ENCODE results near the gene TUBB. TPM values are rescaled to one million over a fixed set of nuclear protein-coding genes. Genes with fewer than 3 reads are reported as not detected.
"Not testable (repeated sequence)": the region's sequence is repeated elsewhere in the genome, so short reads cannot be mapped to it uniquely, and the experiment has no call there.

The TUBB gene
- total and polyA plus RNA-seq, 2 of the 8 experiments (the other 6 are each of a cell fraction or from before 2014, with no cell fraction given), result 1,880 to 3,022 TPM

DNA sequence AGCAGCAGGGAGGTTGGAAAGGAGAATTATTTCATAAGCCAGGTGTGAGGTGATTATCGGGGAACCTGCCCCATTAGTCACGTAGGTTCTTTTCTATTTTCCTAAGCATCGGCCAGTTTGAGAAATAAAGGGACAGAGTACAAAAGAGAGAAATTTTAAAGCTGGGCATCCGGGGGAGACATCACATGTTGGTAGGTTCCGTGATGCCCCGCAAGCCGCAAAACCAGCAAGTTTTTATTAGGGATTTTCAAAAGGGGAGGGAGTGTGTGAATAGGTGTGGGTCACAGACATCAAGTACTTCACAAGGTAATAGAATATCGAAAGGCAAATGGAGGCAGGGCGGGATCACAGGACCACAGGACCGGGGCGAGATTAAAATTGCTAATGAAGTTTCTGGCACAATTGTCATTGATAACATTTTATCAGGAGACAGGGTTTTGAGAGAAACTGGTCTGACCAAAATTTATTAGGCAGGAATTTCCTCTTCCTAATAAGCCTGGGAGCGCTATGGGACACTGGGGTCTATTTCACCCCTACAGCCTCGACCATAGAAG, 44.4 kb downstream of the TUBB start:
- peak overlapping the region in 1 of 2 experiments; percentile 50; a peak in 3 of 4 replicates for H3K4me2 ChIP-seq (ENCODE audit: insufficient read depth in 1 of 2, low read depth in 2 of 2, low read length in 2 of 2)
- not testable (repeated sequence) for H3K9ac ChIP-seq (replicated peaks in 1 of 4; ENCODE audit: extremely low read depth in 1 of 4, low read depth in 3 of 4, low read length in 3 of 4)

More for the DNA sequence above, 44.4 kb downstream of the TUBB start:
- not testable (repeated sequence) for H3K23me2 ChIP-seq (ENCODE audit: low read depth, low read length); H3K27me3 ChIP-seq (replicated peaks in 1 of 4; ENCODE audit: control insufficient read depth in 3 of 4, extremely low read depth in 1 of 4, insufficient read depth in 3 of 4, low read length in 3 of 4); H2AFZ ChIP-seq (ENCODE audit: low read length); H3K9me3 ChIP-seq (ENCODE audit: insufficient read depth in 2 of 2, low read depth in 1 of 2, low read length in 1 of 2); H3K23ac ChIP-seq (ENCODE audit: insufficient read length); H3K79me2 ChIP-seq (ENCODE audit: control insufficient read depth in 1 of 2, insufficient read depth in 2 of 2, low read length in 2 of 2); H3K18ac ChIP-seq (ENCODE audit: extremely low read depth, low read length); H2AK5ac ChIP-seq (ENCODE audit: low read depth, low read length); H3K56ac ChIP-seq (replicated peaks; ENCODE audit: insufficient read length, low read depth, low read length); H3K36me3 ChIP-seq (ENCODE audit: control insufficient read depth in 2 of 4, insufficient read depth in 4 of 4, low read length in 3 of 4); H3K79me1 ChIP-seq (ENCODE audit: low read depth, low read length); H3K14ac ChIP-seq (ENCODE audit: insufficient read length); H2BK20ac ChIP-seq (ENCODE audit: low read length); H4K5ac ChIP-seq (ENCODE audit: insufficient read length, low read depth, low read length); H2BK15ac ChIP-seq (ENCODE audit: low read length); FAIRE-seq; DNase-seq (ENCODE audit: low read depth in 1 of 2, low spot score in 2 of 2); H4K91ac ChIP-seq (replicated peaks; ENCODE audit: insufficient read length, low read length); H4K8ac ChIP-seq (ENCODE audit: extremely low read depth, insufficient read depth, low read length); H3K4ac ChIP-seq (replicated peaks; ENCODE audit: insufficient read length, low read depth, low read length); H4K20me1 ChIP-seq (replicated peaks in 1 of 2; ENCODE audit: control insufficient read depth in 1 of 2, insufficient read depth in 2 of 2, low read length in 2 of 2); H2BK12ac ChIP-seq (ENCODE audit: low read depth, low read length); H2BK120ac ChIP-seq (replicated peaks; ENCODE audit: low read depth, low read length)
- CTCF ChIA-PET (ENCODE audit: partially characterized antibody), result interaction anchor here (0.6 kb wide), 1 partner anchor 32 kb away, joined by 3 read pairs; no protein-coding TSS in a partner anchor
- Histone ChIP-seq H3K27ac (ENCODE audit: low read depth, low read length) (0 out of 2 replicates have a peak overlapping the region, but pooled peaks have one; percentile 17), H3K4me3 (ENCODE audit: extremely low read depth in 1 of 4, insufficient read depth in 2 of 4, low read depth in 3 of 4, low read length in 4 of 4) (0 out of 8 replicates have a peak overlapping the region, but pooled peaks of 1 of the 4 experiments have one; percentile 22), H2BK5ac (ENCODE audit: low read depth, low read length) (0 out of 2 replicates have a peak overlapping the region, but pooled peaks have one; percentile 76), H3K4me1 (replicated peaks in 1 of 4; ENCODE audit: control insufficient read depth in 3 of 4, insufficient read depth in 4 of 4, low read length in 3 of 4) (peaks cover 11 to 13% (median 12%) of the 10 kb centered on the region in 4 experiments)
- WGBS, 2 experiments (ENCODE audit: extremely low coverage in 1 of 2, insufficient coverage in 1 of 2, insufficient read length in 1 of 2, insufficient replicate concordance in 2 of 2, low coverage in 1 of 2, low lambda C conversion rate in 2 of 2, missing lambda C conversion rate in 1 of 2), result 51% methylated on average over 13 of the region's 13 CpGs; no CpG with 5 or more reads in 1 of the 2 experiments
- POLR2A ChIA-PET (ENCODE audit: partially characterized antibody), result interaction anchor here (0.5 to 1.5 kb wide), 5 partner anchors 12 to 122 kb away, joined by 3 to 4 read pairs (median 3); partner anchors contain the start of gene IER3
